Smooth muscle cell (in vitro differentiated cells): ENCODE data around the gene MACC1. TPM values are rescaled to one million over a fixed set of nuclear protein-coding genes. Genes with fewer than 3 reads are reported as not detected.

Experiments
- DNase-seq: peaks from one replicate; lab custom pipeline; 2025; ENCODE audit not compliant: unreplicated experiment; lab: John Stamatoyannopoulos, UW
- H2AFZ ChIP-seq: fragments of 200-600 bp; sonication (generic); 2 replicates; pipeline ENCODE4 v1.6.0; 2016; ENCODE audit warnings: antibody characterized with exemption, low read depth, mild to moderate bottlenecking
- H3F3A ChIP-seq: fragments of 200-600 bp; sonication (generic); 2 replicates; pipeline ENCODE4 v1.6.0; 2017; ENCODE audit warnings: antibody characterized with exemption, low read depth
- H3K27ac ChIP-seq: fragments of 200-600 bp; sonication (generic); 2 replicates; pipeline ENCODE4 v1.5.1; 2016; ENCODE audit warnings: low read depth, mild to moderate bottlenecking
- H3K27me3 ChIP-seq: fragments of 200-600 bp; sonication (generic); 2 replicates; pipeline ENCODE4 v1.6.1; 2016; ENCODE audit warnings: low read depth, mild to moderate bottlenecking
- H3K36me3 ChIP-seq: fragments of 200-600 bp; sonication (generic); 2 replicates; pipeline ENCODE4 v1.5.1; 2016; ENCODE audit warnings: low read depth
- H3K4me1 ChIP-seq: fragments of 200-600 bp; sonication (generic); 2 replicates; pipeline ENCODE4 v1.5.1; 2016; ENCODE audit warnings: low read depth
- H3K4me2 ChIP-seq: fragments of 200-600 bp; sonication (generic); 2 replicates; pipeline ENCODE4 v1.6.0; 2016; ENCODE audit warnings: mild to moderate bottlenecking
- H3K4me3 ChIP-seq: fragments of 200-600 bp; sonication (generic); 2 replicates; pipeline ENCODE4 v1.5.1; 2016; ENCODE audit warnings: mild to moderate bottlenecking
- H3K79me2 ChIP-seq: fragments of 200-600 bp; sonication (generic); 2 replicates; pipeline ENCODE4 v1.6.0; 2016; ENCODE audit warnings: low read depth, mild to moderate bottlenecking
- H3K9ac ChIP-seq: fragments of 200-600 bp; sonication (generic); 2 replicates; pipeline ENCODE4 v1.6.0; 2016; ENCODE audit warnings: low read depth
- H3K9me3 ChIP-seq: fragments of 200-600 bp; sonication (generic); replicated peaks from 2 replicates; pipeline ENCODE4 v1.5.1; 2016; ENCODE audit warnings: low read depth
- H4K20me1 ChIP-seq: fragments of 200-600 bp; sonication (generic); 2 replicates; pipeline ENCODE4 v1.6.0; 2016; ENCODE audit warnings: low read depth
- WGBS: methylation state at CpG from one replicate; pipeline ENCODE4 v1.1.7; 2016; ENCODE audit warnings: low lambda C conversion rate; 5-methylcytosine and 5-hydroxymethylcytosine counted together
- polyA plus RNA-seq: library from polyadenylated mRNA; unstranded; fragments of >200 nt; fragmentation: Nextera tagmentation; extraction: Ambion mirVana; gene quantifications from 2 replicates; pipeline ENCODE4 v1.2.1, GENCODE V29; 2016
- total RNA-seq: library from RNA; depleted of rRNA; stranded (reverse); fragments of >200 nt; gene quantifications from 2 replicates; pipeline ENCODE4 v1.2.3, GENCODE V29; 2014
- TF ChIP-seq, protein P1 (sequence below): fragments of 200-600 bp; sonication (generic); IDR thresholded peaks from 2 replicates; pipeline ENCODE4 v1.5.1; 2017; ENCODE audit warnings: borderline replicate concordance, mild to moderate bottlenecking, antibody characterized with exemption; ENCODE audit not compliant: insufficient read depth, poor library complexity, severe bottlenecking

Gene MACC1
- total and polyA plus RNA-seq, 2 experiments from 2014 or later = 1.3 TPM; not detected in 1

DNA sequence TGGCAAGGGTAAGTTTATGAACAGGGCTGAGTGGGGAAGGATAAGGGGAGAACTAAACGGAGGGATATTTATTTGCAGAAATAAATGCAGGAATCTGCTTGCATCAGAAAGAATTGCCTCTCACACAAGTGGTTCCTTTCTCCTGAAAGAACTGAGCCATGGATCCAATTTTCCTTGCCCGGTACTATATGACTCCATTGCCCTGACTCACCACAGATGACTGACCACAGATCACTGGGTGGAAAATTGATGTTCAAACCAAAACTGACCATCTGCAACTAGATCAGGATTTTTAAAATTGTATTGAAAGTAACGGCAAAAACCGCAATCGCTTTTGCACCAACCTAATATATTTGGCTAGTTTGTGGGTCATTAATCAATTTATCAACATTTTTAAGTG is 6.2 kb upstream of the MACC1 start:
- no peak overlapping the region for H3K4me2 ChIP-seq
- no peak overlapping the region for H3K27ac ChIP-seq
- peaks cover 26% of the 10 kb centered on the region for H3F3A ChIP-seq
- no peaks in the 10 kb centered on the region for H4K20me1 ChIP-seq
- H3K4me3 ChIP-seq = no peak overlapping the region
- 93% methylated on average over 5 of the region's 5 CpGs for WGBS
- H3K9ac ChIP-seq = no peak overlapping the region
- no peaks in the 10 kb centered on the region for H3K9me3 ChIP-seq
- H3K4me1 ChIP-seq = peaks cover 19% of the 10 kb centered on the region
- H3K79me2 ChIP-seq = no peaks in the 10 kb centered on the region
- no peaks in the 10 kb centered on the region for H3K36me3 ChIP-seq
- DNase-seq = no peak
- TF ChIP-seq, protein P1, sequence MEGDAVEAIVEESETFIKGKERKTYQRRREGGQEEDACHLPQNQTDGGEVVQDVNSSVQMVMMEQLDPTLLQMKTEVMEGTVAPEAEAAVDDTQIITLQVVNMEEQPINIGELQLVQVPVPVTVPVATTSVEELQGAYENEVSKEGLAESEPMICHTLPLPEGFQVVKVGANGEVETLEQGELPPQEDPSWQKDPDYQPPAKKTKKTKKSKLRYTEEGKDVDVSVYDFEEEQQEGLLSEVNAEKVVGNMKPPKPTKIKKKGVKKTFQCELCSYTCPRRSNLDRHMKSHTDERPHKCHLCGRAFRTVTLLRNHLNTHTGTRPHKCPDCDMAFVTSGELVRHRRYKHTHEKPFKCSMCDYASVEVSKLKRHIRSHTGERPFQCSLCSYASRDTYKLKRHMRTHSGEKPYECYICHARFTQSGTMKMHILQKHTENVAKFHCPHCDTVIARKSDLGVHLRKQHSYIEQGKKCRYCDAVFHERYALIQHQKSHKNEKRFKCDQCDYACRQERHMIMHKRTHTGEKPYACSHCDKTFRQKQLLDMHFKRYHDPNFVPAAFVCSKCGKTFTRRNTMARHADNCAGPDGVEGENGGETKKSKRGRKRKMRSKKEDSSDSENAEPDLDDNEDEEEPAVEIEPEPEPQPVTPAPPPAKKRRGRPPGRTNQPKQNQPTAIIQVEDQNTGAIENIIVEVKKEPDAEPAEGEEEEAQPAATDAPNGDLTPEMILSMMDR = no peak
- H3K27me3 ChIP-seq = no peaks in the 10 kb centered on the region
- H2AFZ ChIP-seq = no peak overlapping the region

DNA sequence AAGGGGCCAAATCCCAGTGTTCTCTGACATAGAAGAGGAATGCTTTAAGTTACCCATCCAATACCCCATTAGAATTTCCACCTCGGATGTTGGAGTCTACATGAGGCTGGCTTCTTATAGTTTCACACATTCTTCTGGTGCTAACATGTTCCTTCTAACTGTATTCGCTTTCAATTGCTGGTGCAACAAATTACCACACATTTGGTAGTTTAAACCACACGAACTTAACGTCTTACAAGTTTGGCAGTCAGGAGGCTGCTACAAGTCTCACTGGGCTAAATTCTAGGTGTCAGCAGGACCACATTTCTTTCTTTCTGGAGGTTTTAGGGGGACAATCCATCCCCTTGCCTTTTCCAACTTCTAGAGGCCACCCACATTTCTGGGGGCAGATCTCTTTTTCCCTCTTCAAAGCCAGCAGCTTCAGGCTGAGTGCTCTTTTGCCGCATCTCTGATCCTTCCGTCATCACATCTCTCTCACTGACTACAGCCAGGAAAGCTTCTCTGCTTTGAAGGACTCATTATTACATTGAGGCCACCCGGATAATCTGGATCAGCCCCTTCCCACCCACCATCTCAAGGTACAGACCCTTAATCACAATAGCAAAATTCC is 5.1 kb upstream of the MACC1 start:
- no peak overlapping the region for H2AFZ ChIP-seq
- H3K9me3 ChIP-seq = no peaks in the 10 kb centered on the region
- H3K27ac ChIP-seq = no peak overlapping the region
- no peak for DNase-seq
- peaks cover 19% of the 10 kb centered on the region for H3K4me1 ChIP-seq
- no peak overlapping the region for H3K4me3 ChIP-seq
- no peak overlapping the region for H3K4me2 ChIP-seq
- H3K79me2 ChIP-seq = no peaks in the 10 kb centered on the region
- H3K36me3 ChIP-seq = no peaks in the 10 kb centered on the region
- H3K9ac ChIP-seq = no peak overlapping the region
- no peaks in the 10 kb centered on the region for H3K27me3 ChIP-seq
- 69% methylated on average over 7 of the region's 7 CpGs for WGBS
- peaks cover 29% of the 10 kb centered on the region for H3F3A ChIP-seq
- no peaks in the 10 kb centered on the region for H4K20me1 ChIP-seq
- TF ChIP-seq, protein P1 = no peak

DNA sequence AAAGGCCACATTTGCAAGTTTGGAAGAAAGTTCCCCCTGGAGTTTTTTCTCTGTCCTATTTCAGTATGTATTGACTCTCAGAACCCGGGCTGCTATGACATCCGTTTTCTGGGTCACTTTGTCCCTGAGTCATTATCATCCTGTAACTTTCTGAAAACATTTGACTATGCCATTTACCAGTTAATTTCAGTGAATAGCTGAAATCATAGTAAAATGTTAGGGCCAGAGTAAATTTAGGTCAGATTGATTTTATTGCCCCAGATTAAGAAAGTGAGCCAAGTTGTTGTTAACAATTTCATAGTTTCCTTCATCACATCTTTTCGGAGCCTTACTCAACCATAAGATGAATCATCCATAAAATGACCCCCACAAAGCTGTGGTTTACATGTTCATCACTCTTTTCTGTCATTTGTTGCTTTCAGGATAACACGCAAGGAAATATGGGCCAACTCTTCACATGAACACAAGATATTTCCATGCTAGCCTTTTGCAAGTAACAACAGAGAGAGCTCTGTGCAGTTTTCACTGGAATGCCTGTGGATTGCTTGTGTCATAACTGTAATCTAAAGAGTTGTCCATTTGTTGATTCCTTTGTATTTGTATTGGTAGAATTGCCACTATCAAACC is 3.9 kb upstream of the MACC1 start:
- H3K27ac ChIP-seq = peak overlapping the region; percentile 91
- H2AFZ ChIP-seq = no peak overlapping the region
- no peak overlapping the region for H3K4me3 ChIP-seq
- no peaks in the 10 kb centered on the region for H4K20me1 ChIP-seq
- TF ChIP-seq, protein P1 = no peak
- H3K4me1 ChIP-seq = peaks cover 19% of the 10 kb centered on the region
- H3K4me2 ChIP-seq = peak overlapping the region; percentile 67
- H3K79me2 ChIP-seq = no peaks in the 10 kb centered on the region
- H3F3A ChIP-seq = peaks cover 29% of the 10 kb centered on the region
- peak overlapping the region; percentile 64 for H3K9ac ChIP-seq
- no peaks in the 10 kb centered on the region for H3K9me3 ChIP-seq
- no peaks in the 10 kb centered on the region for H3K36me3 ChIP-seq
- H3K27me3 ChIP-seq = no peaks in the 10 kb centered on the region
- no peak for DNase-seq
- 31% methylated on average over 4 of the region's 4 CpGs for WGBS

DNA sequence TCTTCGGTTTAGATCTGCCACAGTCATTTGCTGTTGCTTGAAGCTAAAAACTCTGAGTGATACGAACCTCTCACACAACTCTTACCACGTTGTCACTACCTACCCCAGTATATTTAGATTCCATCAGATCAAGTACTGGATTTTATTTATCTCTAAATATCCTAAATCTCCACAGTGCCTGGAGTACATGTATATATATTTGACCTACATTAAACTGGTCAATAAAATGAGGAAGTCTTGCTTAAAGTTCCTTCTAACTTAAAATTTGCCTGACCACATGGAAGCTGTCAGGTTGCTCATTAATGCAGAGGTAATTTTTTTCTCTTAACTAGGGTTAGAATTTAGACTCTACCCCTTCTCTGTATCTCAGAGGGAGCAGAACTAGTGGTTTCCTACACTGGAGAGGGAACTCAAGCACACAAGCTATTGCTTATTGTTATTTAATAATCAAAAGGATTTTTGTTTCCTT is 3.1 kb upstream of the MACC1 start:
- TF ChIP-seq, protein P1 = no peak
- no peaks in the 10 kb centered on the region for H4K20me1 ChIP-seq
- H3K27me3 ChIP-seq = no peaks in the 10 kb centered on the region
- peaks cover 29% of the 10 kb centered on the region for H3F3A ChIP-seq
- no peaks in the 10 kb centered on the region for H3K36me3 ChIP-seq
- DNase-seq = no peak
- no peak overlapping the region for H2AFZ ChIP-seq
- peaks cover 19% of the 10 kb centered on the region for H3K4me1 ChIP-seq
- H3K4me3 ChIP-seq = no peak overlapping the region
- H3K9me3 ChIP-seq = no peaks in the 10 kb centered on the region
- 35% methylated on average over 3 of the region's 3 CpGs for WGBS
- no peaks in the 10 kb centered on the region for H3K79me2 ChIP-seq
- peak overlapping the region; percentile 91 for H3K27ac ChIP-seq
- peak overlapping the region; percentile 67 for H3K4me2 ChIP-seq
- peak overlapping the region; percentile 64 for H3K9ac ChIP-seq
